ENCODE data around the gene PRR29. TPM values are rescaled to one million over a fixed set of nuclear protein-coding genes. Genes with fewer than 3 reads are reported as not detected.
A peak's percentile ranks its signal among the peaks of the same experiment; 100 is the strongest.

Gene PRR29
- total and polyA plus RNA-seq, 12 donors, result 0.05 to 1.8 (median 0.64) TPM; not detected in 2

- 82 to 86% (median 85%) methylated on average over 21 of the region's 21 CpGs for WGBS, 4 donors
- H3K4me3 ChIP-seq, result no peak overlapping the region
- intact Hi-C loops (cut with DNase I), result no loop called here
Observed at GRCh38 chr17:63989622-63990345, 8.4 kb upstream of the PRR29 start.

GRCh38 chr17:63991611-63992010 lies 6.5 kb upstream of the PRR29 start:
- H3K27me3 ChIP-seq, result no peaks in the 10 kb centered on the region
- H3K36me3 ChIP-seq (replicated peaks in 1 of 2), result no peaks in the 10 kb centered on the region
- intact Hi-C loops (cut with DNase I), result no loop called here
- no peak for DNase-seq
- H3K27ac ChIP-seq, result no peak overlapping the region
- H3K4me1 ChIP-seq (replicated peaks in 1 of 2), result peaks cover 0 to 8% of the 10 kb centered on the region in 2 donors
- WGBS, 4 donors, result 79 to 87% (median 84%) methylated on average over 8 to 11 of the region's 11 CpGs
- no peak overlapping the region for H3K4me3 ChIP-seq
- H3K9me3 ChIP-seq (replicated peaks in 1 of 3), result no peaks in the 10 kb centered on the region
- TF ChIP-seq CTCF (IDR thresholded peaks at IDR 0.05) (no peak), POLR2A (IDR thresholded peaks at IDR 0.05) (no peak)

More at GRCh38 chr17:63989622-63990345, 8.4 kb upstream of the PRR29 start:
- no peak for TF ChIP-seq CTCF (IDR thresholded peaks at IDR 0.05)
- no peak for TF ChIP-seq POLR2A (IDR thresholded peaks at IDR 0.05)
- Histone ChIP-seq H3K36me3 (replicated peaks in 1 of 2) (no peaks in the 10 kb centered on the region), H3K4me1 (replicated peaks in 1 of 2) (peaks cover 1 to 14% of the 10 kb centered on the region in 2 donors), H3K27me3 (no peaks in the 10 kb centered on the region), H3K27ac (no peak overlapping the region), H3K9me3 (replicated peaks in 1 of 3) (no peaks in the 10 kb centered on the region)
- DNase-seq, result no peak

GRCh38 chr17:63993368-63993985 lies 4.7 kb upstream of the PRR29 start:
- intact Hi-C loops (cut with DNase I), result no loop called here

More at GRCh38 chr17:63993368-63993985, 4.7 kb upstream of the PRR29 start:
- Histone ChIP-seq H3K27ac (no peak overlapping the region), H3K4me1 (replicated peaks in 1 of 2) (peaks cover 6 to 11% of the 10 kb centered on the region in 2 donors), H3K9me3 (replicated peaks in 1 of 3) (no peaks in the 10 kb centered on the region), H3K36me3 (replicated peaks in 1 of 2) (no peaks in the 10 kb centered on the region), H3K4me3 (no peak overlapping the region), H3K27me3 (peaks cover 6% of the 10 kb centered on the region)
- no peak for TF ChIP-seq CTCF (IDR thresholded peaks at IDR 0.05)
- TF ChIP-seq POLR2A (IDR thresholded peaks at IDR 0.05), result no peak
- WGBS, 4 donors, result 84 to 88% (median 86%) methylated on average over 3 of the region's 3 CpGs
- DNase-seq, result peak in 1 of 7 donors; percentile 10

Measured in adrenal gland (tissue), 12 donors.